Keratinocyte (primary cell): ENCODE data around the gene CCDC40. TPM values are rescaled to one million over a fixed set of nuclear protein-coding genes. Genes with fewer than 3 reads are reported as not detected.
A peak's percentile ranks its signal among the peaks of the same experiment; 100 is the strongest.

Source experiments
- DNase-seq: peaks from one replicate; pipeline ENCODE4 v3.0.0-alpha.2; 2011; ENCODE audit warnings: low read depth, missing footprints, low spot score
- FAIRE-seq: peaks from 2 replicates; lab custom pipeline; 2011; peaks lifted over from hg19 to GRCh38; lab: Jason Lieb, UNC
- H2AFZ ChIP-seq: 2 replicates; pipeline ENCODE4 v1.6.0; 2012; ENCODE audit warnings: low read length, control low read depth, inconsistent platforms; ENCODE audit not compliant: control insufficient read depth
- H3K27ac ChIP-seq: 2 replicates; pipeline ENCODE4 v1.5.1; 2011; ENCODE audit warnings: low read length; ENCODE audit not compliant: control insufficient read depth, insufficient read depth
- H3K27me3 ChIP-seq: 3 replicates; pipeline ENCODE4 v1.6.0; 2011; ENCODE audit warnings: low read length; ENCODE audit not compliant: control insufficient read depth, insufficient read depth; ENCODE audit errors: extremely low read depth
- H3K36me3 ChIP-seq, 2 experiments: 2 replicates in 1 of 2; 3 replicates in 1 of 2; pipeline ENCODE4 v1.5.1; 2011; ENCODE audit warnings: low read length in 2 of 2, mild to moderate bottlenecking in 1 of 2; ENCODE audit not compliant: control insufficient read depth in 2 of 2, insufficient read depth in 2 of 2; ENCODE audit errors: extremely low read depth in 1 of 2
- H3K4me1 ChIP-seq: 3 replicates; pipeline ENCODE4 v1.5.1; 2011; ENCODE audit warnings: low read length; ENCODE audit not compliant: control insufficient read depth, insufficient read depth; ENCODE audit errors: extremely low read depth
- H3K4me2 ChIP-seq: 3 replicates; pipeline ENCODE4 v1.6.0; 2011; ENCODE audit warnings: low read depth, low read length; ENCODE audit not compliant: control insufficient read depth, insufficient read depth; ENCODE audit errors: extremely low read depth
- H3K4me3 ChIP-seq, 3 experiments: fragments of 200-600 bp in 1 of 3; sonication (generic) in 1 of 3; 2 replicates in 2 of 3; 3 replicates in 1 of 3; pipeline ENCODE4 v1.5.1; 2011 to 2016; ENCODE audit warnings: low read length in 3 of 3, mild to moderate bottlenecking in 3 of 3, control low read depth in 2 of 3, inconsistent platforms in 1 of 3, low read depth in 1 of 3, mixed read lengths in 1 of 3, mixed run types in 1 of 3, moderate library complexity in 1 of 3; ENCODE audit not compliant: control insufficient read depth in 2 of 3, insufficient read depth in 2 of 3; ENCODE audit errors: extremely low read depth in 1 of 3
- H3K79me2 ChIP-seq: 2 replicates; pipeline ENCODE4 v1.6.0; 2012; ENCODE audit warnings: low read length; ENCODE audit not compliant: control insufficient read depth, insufficient read depth
- H3K9ac ChIP-seq: 3 replicates; pipeline ENCODE4 v1.6.0; 2011; ENCODE audit warnings: low read length; ENCODE audit not compliant: control insufficient read depth, insufficient read depth; ENCODE audit errors: extremely low read depth
- H3K9me1 ChIP-seq: 3 replicates; pipeline ENCODE4 v1.6.0; 2011; ENCODE audit warnings: low read length; ENCODE audit not compliant: control insufficient read depth, insufficient read depth; ENCODE audit errors: extremely low read depth
- H3K9me3 ChIP-seq: 2 replicates; pipeline ENCODE4 v1.5.1; 2012; ENCODE audit warnings: low read depth, low read length; ENCODE audit not compliant: control insufficient read depth
- H4K20me1 ChIP-seq: 3 replicates; pipeline ENCODE4 v1.6.0; 2011; ENCODE audit warnings: low read length; ENCODE audit not compliant: control insufficient read depth, insufficient read depth; ENCODE audit errors: extremely low read depth
- CTCF ChIP-seq, 3 experiments: IDR thresholded peaks in 1 of 3; conservative IDR thresholded peaks in 1 of 3; optimal IDR thresholded peaks in 1 of 3; 2 replicates in 2 of 3; 3 replicates in 1 of 3; pipeline versions ENCODE3 to v1.5.1; 2011; ENCODE audit warnings: low read length in 3 of 3, mild to moderate bottlenecking in 3 of 3, moderate library complexity in 2 of 3, control low read depth in 1 of 3, inconsistent platforms in 1 of 3; ENCODE audit not compliant: insufficient read depth in 2 of 3; ENCODE audit errors: extremely low read depth in 1 of 3
- EZH2 ChIP-seq: IDR thresholded peaks from one replicate; pipeline ENCODE4 v1.6.1; 2012; ENCODE audit warnings: inconsistent platforms, mild to moderate bottlenecking, low read length, moderate library complexity
- dilution Hi-C: fragments of 300-500 bp; cut with MboI; formaldehyde crosslinking; loops from one replicate; pipeline ENCODE4 v1.7.0; 2020; ENCODE audit warnings: low sequenced_read_pairs; ENCODE audit not compliant: extremely low pct_ligation_motif_present
- polyA plus RNA-seq, 5 experiments: library from polyadenylated mRNA; depleted of rRNA in 3 of 5; stranded (reverse) in 3 of 5; stranded (forward) in 1 of 5; unstranded in 1 of 5; fragments of >200 nt; gene quantifications; 1 replicate in 1 of 5; 2 replicates in 3 of 5; 3 replicates in 1 of 5; pipeline versions ENCODE4 v1.2.1 to v1.2.3, GENCODE V29; 2011 to 2012; ENCODE audit warnings: missing spikeins in 2 of 5, low read depth in 1 of 5, low replicate concordance in 1 of 5

Gene CCDC40
- polyA plus RNA-seq, 1 donor (not counting 4 experiments of a cell fraction or from before 2014, with no cell fraction given) = 2.4 TPM

GRCh38 chr17:79991924-79992648, 44.4 kb upstream of the CCDC40 start:
- H3K9me3 ChIP-seq = no peaks in the 10 kb centered on the region
- FAIRE-seq (no peak), DNase-seq (no peak)
- H3K79me2 ChIP-seq = no peaks in the 10 kb centered on the region
- H3K4me3 ChIP-seq = peak overlapping the region in 2 of 3 experiments; percentile 14 to 37
- H3K4me1 ChIP-seq = peaks cover 11% of the 10 kb centered on the region
- TF ChIP-seq CTCF (optimal IDR thresholded peaks at IDR 0.05 in 1 of 3, IDR thresholded peaks at IDR 0.05 in 1 of 3, conservative IDR thresholded peaks at IDR 0.05 in 1 of 3; ENCODE audit: extremely low read depth in 1 of 3, insufficient read depth in 2 of 3, low read length in 3 of 3) (no peak), EZH2 (no peak)
- H3K36me3 ChIP-seq = no peaks in the 10 kb centered on the region
- H2AFZ ChIP-seq = no peak overlapping the region
- H3K4me2 ChIP-seq = peak overlapping the region; percentile 62
- H3K27me3 ChIP-seq = no peaks in the 10 kb centered on the region
- dilution Hi-C loops = no loop called here
- peaks cover 2% of the 10 kb centered on the region for H4K20me1 ChIP-seq
- H3K27ac ChIP-seq = no peak overlapping the region
- peak overlapping the region; percentile 28 for H3K9ac ChIP-seq
- H3K9me1 ChIP-seq = no peaks in the 10 kb centered on the region

GRCh38 chr17:79992649-79993389, 43.6 kb upstream of the CCDC40 start:
- Histone ChIP-seq H3K79me2 (no peaks in the 10 kb centered on the region), H3K9ac (peak overlapping the region; percentile 39), H3K4me3 (no peak overlapping the region), H3K9me1 (no peaks in the 10 kb centered on the region), H3K4me2 (peak overlapping the region; percentile 34), H3K36me3 (no peaks in the 10 kb centered on the region), H3K27me3 (no peaks in the 10 kb centered on the region), H4K20me1 (peaks cover 2% of the 10 kb centered on the region), H2AFZ (no peak overlapping the region), H3K27ac (peak overlapping the region; percentile 62), H3K9me3 (no peaks in the 10 kb centered on the region), H3K4me1 (peaks cover 11% of the 10 kb centered on the region)
- no peak for DNase-seq
- dilution Hi-C loops = no loop called here
- FAIRE-seq = no peak
- TF ChIP-seq EZH2 (no peak), CTCF (optimal IDR thresholded peaks at IDR 0.05 in 1 of 3, IDR thresholded peaks at IDR 0.05 in 1 of 3, conservative IDR thresholded peaks at IDR 0.05 in 1 of 3; ENCODE audit: extremely low read depth in 1 of 3, insufficient read depth in 2 of 3, low read length in 3 of 3) (no peak)
